Measurements from ENCODE around the gene LRFN2. TPM values are rescaled to one million over a fixed set of nuclear protein-coding genes. Genes with fewer than 3 reads are reported as not detected.

Gene LRFN2
- total and polyA plus RNA-seq, 2 experiments from 2014 or later: 0.29 to 2.5 TPM

- TF ChIP-seq ZNF462 (CRISPR knock-in tag; IDR thresholded peaks at IDR 0.05) (no peak), CREB1 (CRISPR knock-in tag; IDR thresholded peaks at IDR 0.05; ENCODE audit: low read depth) (no peak), ZNF331 (CRISPR knock-in tag; IDR thresholded peaks at IDR 0.05; ENCODE audit: low read depth) (no peak), NANOG (IDR thresholded peaks at IDR 0.05; ENCODE audit: borderline replicate concordance) (no peak), STAT1 (IDR thresholded peaks at IDR 0.05; ENCODE audit: unreplicated experiment) (no peak)
Observed at GRCh38 chr6:40456390-40457013, 130.7 kb downstream of the LRFN2 start (continued).

GRCh38 chr6:40455686-40456389 is 131.3 kb downstream of the LRFN2 start:
- ATAC-seq: no peak
- H3K36me3 Mint-ChIP-seq (ENCODE audit: low read depth): no peaks in the 10 kb centered on the region; the same call in 1 of the 3 replicates
- H3K4me2 ChIP-seq: no peak overlapping the region

More at GRCh38 chr6:40455686-40456389, 131.3 kb downstream of the LRFN2 start:
- Histone ChIP-seq H2AFZ (no peak overlapping the region), H3K4me3 (no peak overlapping the region), H3K79me2 (replicated peaks; ENCODE audit: insufficient read depth) (no peaks in the 10 kb centered on the region), H3K36me3 (ENCODE audit: insufficient read depth) (no peaks in the 10 kb centered on the region; the same call in 1 of the 2 replicates), H3K27me3 (ENCODE audit: insufficient read depth) (no peaks in the 10 kb centered on the region), H3K27ac (ENCODE audit: low read depth) (no peak overlapping the region), H3K4me1 (ENCODE audit: insufficient read depth) (no peaks in the 10 kb centered on the region), H4K20me1 (replicated peaks; ENCODE audit: insufficient read depth) (no peaks in the 10 kb centered on the region), H3K9me2 (ENCODE audit: insufficient read depth) (peaks cover 19% of the 10 kb centered on the region), H3F3A (replicated peaks; ENCODE audit: low read depth) (no peaks in the 10 kb centered on the region)
- H3K4me3 Mint-ChIP-seq: no peak overlapping the region
- TF ChIP-seq EZH2 (IDR thresholded peaks at IDR 0.05; ENCODE audit: low read depth, unreplicated experiment): no peak
- H3K4me1 Mint-ChIP-seq: no peaks in the 10 kb centered on the region
- peaks cover 4% of the 10 kb centered on the region for H3K27me3 Mint-ChIP-seq (ENCODE audit: insufficient read depth, low read depth, poor library complexity)
- H3K9me3 Mint-ChIP-seq: peaks cover 5% of the 10 kb centered on the region; the same call in 1 of the 3 replicates
- no peak overlapping the region for H3K27ac Mint-ChIP-seq
- no peak for DNase-seq (ENCODE audit: low spot score)

Measured in GM23338 (cell line).